ENCODE measurements around the gene LILRA5.
"Not testable (repeated sequence)": the region's sequence is repeated elsewhere in the genome, so short reads cannot be mapped to it uniquely, and the experiment has no call there.

The LILRA5 gene

DNA sequence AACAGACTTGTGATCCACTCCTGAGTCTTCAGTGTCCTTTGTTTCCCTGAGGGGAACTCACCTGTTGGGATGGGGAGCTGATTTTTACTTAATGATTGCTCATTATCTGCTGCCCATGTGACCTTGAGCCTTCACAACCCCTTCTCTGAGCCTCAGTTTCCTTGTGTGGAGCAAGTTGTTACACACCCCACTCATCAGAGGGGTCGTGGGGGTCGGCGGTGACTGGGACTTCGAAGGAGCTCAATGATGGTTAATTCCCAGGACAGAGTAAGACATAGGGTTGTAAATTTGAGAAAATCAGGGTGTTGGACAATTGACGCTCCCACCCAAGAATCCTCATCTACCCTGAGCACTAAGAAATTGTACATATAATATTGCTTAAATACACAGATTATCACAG is 13.5 kb downstream of the LILRA5 start:
- no peak for DNase-seq

DNA sequence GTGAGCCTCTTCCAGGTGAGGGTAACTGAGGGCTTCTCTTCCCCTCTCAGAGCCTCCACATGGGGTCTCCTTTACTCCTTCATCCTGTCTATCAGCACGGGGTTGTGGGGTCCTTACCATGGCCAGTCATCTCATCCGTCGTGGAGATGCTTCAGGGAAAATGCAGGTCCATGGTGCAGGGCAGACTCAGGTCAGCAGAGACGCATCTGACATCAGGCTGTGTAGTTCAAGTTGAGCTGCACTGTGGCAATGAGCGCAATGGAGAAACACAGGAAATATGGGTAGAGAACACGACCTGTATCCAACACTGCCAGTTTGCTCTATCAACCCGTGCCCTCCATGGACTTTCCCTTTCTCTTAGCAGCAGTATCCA is 13.9 kb downstream of the LILRA5 start:
- DNase-seq: no peak

DNA sequence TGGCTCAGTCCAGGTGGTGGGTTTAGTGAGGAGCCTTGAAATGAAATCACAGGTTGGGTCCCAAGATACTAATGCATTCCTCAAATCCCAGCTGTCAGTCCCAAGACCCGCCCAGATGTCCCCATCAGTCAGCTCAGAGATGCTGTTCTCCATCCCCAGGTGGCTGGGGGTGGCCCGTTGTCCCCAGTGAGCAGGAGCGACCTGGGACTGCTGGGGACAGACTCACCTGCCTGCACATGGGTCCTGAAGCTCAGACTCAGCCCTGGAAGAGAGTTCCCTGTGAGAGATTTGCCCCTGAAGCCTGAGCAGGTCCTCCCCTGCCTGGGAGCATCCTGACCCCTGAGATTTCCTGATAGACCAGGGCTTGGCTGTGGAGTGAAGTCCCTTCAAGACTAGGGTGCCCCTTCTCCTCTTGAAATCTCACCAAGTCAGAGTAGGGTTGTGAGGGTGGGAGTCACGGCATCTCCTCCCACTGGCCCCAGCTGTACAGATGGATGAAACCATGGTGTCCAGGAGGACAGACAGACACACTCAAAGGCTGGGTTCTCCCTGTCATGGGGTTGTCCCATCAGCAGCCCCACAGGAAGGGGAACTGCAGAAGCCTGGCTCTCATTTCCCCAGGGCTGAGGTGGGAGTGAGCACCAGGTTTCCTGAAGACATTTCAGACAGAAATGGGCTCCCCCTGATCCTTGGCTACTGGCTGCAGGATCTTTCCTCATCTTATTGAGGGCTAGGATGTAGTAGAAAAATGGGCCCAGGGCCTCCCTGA is 14.4 kb downstream of the LILRA5 start:
- no peak for DNase-seq

DNA sequence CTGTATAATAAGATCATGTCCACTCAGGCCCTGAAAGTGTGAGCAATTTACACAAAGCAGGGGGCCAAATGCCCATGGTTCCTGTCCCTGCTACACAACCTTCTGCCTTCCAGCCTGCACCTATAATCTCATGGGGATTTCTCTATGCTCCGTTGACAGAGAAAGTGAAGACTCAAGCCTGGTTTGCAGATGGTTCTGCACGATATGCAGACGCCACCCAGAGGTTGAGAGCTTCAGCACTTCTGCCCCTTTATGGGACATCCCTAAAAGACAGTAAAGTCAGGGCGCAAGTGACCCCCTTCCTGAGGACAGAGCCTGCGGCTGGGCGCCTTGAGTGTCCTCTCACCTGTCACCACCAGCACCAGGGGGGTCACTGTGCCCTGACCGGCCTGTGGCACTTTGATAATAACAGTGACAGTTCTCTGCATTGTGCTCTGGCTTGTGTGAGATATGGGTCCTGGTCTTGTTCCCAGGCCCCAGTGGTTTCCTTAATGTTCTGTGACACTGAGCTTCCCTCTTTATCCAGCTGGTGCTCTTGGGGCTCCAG is 15.1 kb downstream of the LILRA5 start:
- DNase-seq: no peak

DNA sequence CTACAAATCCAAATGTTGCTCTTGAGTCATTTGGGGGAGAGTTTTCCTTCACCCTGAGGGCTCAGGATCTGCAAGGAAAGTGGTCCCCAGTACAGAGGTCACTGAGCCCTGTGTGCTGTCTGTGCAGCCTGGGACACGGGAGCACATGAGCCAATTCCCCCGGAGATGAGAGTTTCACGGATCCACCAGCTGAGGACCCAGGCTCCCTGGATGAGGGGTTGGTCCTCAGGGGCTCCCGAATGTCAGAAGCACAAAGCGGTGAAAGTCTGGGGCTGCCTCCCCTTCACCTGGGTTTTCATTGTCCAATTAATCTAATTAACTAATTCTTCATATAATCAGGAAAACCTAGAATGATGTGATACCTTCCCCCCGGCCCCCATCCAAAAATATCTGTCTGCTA is 18.4 kb downstream of the LILRA5 start:
- no peak for DNase-seq

DNA sequence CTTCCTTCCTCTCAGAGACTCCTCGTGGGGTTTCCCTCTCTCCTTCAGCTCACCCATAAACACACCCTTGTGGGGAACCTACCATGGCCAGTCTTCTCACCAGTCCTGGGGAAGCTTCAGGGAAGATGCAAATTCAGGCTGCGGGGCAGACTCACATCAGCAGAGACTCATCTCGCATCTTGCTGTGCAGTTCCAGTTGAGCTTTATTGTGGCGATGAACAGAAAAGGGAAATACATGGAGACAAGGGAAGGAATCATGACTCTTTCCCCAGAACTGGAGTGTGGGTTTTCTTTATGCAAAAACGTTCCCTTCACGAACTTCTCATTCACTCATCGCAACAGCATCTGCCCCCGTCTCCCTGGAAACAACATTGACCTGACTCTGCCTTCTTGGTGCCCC is 23.8 kb downstream of the LILRA5 start:
- DNase-seq: not testable (repeated sequence)

DNA sequence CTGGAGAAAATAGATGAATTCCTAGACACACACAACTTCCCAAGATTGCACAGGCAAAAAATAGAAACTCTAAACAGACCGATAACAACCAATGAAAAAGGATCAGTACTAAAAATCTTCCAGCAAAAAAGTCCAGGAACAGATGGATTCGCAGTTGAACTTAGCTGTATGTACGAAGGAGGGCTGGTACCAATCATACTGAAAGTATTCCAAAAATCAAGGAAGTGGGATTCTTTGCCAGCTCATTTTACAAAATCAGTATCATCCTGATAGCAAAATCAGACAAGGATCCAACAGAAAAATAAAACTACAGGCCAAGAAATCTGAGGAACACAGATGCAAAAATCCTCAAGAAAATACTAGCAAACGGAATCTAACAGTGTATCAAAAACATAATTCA is 25.5 kb downstream of the LILRA5 start:
- no peak for DNase-seq

DNA sequence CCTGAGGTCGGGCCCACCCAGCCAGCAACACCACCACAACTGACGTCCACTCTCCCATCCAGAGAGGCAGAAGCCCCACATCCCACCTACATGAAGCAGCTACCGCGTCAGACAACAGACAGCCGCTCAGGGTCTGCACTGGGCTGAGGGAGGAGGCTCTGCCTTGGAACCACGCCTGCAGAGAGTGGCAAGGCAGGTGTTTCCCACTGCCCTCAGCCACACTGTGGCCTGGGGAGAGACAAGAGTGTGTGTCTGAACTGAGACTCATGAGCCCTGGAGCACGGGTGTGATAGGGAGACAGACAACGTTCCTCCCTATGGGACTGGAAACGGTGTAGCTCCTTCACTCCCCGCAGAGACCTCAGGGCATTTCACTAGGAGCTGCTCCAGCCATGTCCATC is 26.7 kb downstream of the LILRA5 start:
- not testable (repeated sequence) for DNase-seq

DNA sequence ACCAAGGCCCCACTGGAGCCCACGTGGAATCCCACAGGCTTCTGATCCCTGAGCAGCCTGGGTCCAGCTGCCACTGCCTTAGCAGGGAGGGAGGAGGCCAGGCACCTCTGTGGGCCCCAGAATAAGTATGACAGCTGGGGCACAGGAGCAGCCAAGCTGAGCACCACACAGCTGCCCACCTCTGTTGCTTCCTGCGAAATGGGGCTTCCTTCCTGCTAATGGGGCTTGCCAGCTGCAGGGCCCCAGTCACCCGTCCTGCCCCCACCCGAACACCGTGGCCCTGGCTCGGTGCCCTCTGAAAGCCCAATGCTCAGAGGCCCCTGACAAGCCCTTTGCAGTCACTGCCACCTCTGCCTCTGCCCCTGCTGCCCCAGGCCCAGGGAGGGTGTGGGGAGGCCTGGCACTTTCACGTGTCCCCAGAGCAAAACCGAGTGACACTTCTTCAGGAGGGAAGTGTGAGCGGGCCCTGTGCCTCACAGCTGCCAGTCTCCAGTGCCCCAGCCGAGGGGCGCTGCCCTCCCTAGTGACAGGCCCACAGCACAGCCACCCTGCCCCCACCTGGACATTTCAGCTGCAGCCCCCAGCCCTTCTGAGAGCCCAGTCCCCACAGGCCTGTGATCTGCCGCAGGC is 27.4 kb downstream of the LILRA5 start:
- not testable (repeated sequence) for DNase-seq

DNA sequence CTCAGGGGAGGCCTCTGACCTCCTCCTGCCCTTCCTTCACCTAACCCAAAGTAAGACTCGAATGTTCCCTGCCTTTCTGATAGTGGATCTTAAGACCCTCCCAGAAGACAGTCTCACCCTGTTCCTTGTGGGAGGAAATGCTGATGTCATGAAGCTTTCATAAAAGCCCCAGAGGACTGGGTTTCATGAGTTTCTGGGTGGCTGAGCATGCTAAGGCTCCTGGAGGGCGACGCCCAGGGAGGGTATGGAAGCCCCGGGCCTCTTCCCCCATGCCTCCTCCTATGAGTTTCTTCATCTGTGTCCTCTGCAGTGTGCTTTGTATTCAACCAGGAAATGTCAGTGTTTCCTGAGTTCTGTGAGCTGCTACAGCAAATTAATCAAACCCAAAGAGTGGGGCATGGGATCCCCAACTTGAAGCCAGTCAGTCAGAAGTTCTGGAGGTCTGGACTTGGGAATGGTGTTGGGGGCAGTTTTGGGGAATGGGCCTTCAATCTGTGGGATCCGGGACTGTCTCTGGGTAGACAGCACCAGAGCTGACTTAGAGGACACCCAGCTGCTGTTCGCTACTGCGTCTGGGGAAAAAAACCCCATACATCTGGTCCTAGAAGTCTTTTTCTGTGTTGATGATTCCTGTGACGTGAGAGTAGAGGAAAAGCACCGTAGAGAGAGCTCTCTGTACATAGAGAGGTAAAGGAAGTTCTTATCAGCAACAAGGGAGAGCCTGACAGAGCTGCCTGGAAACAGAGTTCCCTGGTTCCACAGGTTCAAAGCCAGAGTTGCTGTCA is 30.1 kb downstream of the LILRA5 start:
- DNase-seq: no peak

DNA sequence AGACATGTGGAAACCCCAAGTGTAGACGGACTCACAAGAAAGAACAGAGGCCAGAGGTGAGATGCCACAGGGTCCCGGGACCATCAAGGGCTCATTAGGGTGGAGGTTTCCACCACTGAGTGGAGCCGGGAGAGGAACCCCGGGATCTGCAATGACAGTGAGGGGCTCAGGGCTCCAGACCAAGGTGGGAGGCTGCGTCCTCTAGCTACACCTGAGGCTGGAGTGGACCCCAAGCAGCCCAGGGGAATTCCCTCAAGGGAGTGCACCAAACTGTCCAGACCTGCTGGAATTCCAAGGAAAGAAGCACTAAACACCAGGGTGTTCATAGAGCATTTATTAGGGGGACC is 31.3 kb downstream of the LILRA5 start:
- not testable (repeated sequence) for DNase-seq

DNA sequence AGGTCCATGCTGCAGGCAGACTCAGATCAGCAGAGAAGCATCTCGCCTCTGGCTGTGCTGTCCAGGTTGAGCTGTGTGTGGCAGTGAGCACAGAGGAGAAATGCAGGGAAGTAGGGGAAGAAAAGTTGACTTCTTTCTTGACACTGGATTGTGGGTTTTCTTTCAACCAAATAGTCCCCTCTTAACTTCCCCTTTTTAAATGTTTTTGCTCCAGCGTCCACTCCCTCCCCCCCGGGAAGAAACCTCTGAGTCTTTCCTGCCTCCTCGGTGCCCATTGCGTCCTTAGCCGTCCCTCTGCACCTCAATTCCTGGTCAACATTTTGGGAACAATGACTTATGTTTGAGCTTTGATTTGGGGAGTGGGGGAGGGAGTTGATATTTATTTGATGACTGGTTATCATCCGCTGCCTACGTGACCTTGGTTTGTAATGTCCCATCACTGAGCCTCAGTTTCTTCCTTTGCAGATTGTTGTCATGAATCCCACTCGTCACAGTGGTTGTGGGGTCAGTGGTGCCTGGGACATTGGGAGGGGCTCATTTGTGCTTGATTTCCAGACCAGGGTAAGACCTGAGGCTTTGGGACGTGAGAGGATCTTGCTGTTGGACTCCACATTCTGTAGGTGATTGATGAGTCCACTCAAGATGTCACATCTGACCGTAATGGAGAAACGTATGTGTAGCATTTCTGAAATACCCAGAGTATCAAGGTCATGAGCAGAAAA is 31.8 kb downstream of the LILRA5 start, which contains the start of gene LILRB2:
Gene LILRB2, minus strand, starts transcription at position 104 of the 722 bp plus-strand sequence. CDS start 614 bp downstream, outside the sequence.
- DNase-seq: no peak

DNA sequence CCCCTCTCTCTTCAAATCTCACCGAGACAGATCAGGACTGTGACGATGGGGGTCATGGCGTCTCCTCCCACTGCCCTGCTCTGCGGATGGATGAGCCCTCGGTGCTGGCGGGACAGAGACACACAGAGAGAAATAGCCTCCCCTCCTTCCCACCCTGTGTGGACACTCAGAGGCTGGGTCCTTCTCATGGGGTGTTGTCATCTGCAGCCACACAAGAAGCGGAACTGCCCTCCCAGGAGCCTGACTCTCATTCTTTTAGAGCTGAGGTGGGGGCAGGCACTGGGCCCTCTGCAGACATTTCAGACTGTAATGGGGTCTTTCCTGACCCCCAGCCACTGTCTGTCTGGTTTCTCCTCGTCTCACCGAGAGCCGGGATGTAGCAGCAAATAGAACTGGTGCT is 32.5 kb downstream of the LILRA5 start:
- DNase-seq: not testable (repeated sequence)

DNA sequence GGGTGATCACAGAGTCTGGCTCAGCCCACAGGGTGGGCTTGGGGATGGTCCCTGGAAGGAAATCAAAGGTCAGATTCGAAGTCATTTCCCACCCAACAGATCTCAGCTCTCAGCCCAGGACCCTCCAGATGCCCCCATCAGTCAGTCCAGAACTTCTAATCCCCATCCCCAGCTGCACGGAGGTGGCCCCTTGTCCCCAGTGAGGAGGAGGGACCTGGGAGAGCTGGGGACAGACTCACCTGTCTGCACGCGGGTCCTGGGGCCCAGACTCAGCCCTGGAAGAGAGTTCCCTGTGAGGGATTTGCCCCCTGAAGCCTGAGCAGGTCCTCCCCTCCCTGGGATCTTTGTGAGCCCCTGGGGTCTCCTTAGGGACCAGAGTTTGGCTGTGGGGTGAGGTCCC is 32.9 kb downstream of the LILRA5 start:
- DNase-seq: not testable (repeated sequence)

DNA sequence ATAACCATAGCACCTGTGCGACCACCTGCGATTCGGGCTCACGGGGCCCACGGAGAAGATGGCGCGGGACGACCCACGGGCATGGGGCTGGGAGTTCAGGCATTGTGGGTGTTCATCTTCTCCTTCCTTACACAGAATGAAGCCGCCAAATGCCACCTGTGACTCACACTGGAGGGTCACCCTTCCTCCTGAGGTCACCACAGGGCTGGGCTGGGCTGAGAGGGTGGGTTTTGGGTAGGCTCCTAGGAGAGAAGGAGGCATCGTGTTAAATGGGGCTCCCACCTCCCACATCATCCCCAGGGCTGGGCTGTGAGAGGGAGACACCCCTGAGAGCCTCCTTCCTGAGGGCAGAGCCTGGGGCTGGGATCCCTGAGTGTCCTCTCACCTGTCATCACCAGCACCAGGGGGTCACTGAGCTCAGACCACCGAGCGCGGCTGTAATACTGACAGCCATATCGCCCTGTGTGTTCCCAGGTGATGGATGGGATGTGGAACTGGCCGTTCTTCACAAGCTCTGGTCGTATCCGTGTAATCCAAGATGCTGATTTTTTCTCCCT is 33.5 kb downstream of the LILRA5 start:
- DNase-seq: no peak

DNA sequence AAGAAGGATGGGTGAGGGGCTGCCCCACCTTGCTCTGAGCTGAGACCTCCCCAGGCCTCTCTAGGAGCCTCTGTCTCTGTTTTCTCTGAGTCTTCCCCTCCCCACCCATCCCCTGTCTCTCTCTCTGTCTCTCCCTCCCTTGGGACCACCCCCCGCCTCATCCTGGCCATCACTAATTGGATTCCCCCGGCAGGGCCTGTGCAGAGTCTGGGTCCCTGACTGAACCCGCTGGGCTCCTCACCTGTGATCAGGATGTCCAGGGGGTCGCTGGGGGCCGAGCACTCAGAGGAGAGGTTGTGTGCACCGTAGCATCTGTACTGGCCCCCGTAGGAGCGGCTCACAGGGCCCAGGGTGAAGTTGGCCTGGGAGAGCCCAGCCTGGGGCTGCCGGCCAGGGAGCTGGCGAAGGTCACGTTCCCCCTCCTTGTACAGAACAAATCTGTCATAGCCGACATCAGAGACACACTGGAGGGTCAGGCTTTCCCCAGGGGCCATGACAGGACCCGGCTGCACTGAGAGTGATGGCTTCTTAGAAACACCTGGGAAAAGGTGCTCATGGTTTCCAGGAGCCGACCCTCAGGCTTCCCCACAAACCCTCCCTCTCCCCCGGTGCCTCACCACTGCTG is 34.3 kb downstream of the LILRA5 start:
- DNase-seq: not testable (repeated sequence)

DNA sequence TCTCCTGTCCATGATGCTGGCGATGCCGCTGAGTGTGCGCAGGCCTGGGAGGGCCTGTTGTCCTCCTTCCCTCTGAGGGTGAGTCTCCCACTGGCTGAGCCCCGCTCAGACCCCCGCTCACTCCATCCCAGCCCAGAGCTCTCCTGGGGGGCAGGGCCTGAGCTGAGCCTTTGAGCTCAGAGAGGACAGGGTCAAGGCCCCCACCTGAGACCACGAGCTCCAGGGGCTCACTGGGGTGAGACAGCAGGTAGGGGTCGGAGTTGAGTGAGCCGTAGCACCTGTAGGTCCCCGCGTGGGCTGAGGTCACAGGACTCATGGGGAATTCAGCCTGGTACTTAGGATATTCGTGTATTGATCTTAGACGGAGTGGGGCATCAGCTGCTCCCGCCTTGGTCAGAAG is 34.9 kb downstream of the LILRA5 start:
- DNase-seq: not testable (repeated sequence)

DNA sequence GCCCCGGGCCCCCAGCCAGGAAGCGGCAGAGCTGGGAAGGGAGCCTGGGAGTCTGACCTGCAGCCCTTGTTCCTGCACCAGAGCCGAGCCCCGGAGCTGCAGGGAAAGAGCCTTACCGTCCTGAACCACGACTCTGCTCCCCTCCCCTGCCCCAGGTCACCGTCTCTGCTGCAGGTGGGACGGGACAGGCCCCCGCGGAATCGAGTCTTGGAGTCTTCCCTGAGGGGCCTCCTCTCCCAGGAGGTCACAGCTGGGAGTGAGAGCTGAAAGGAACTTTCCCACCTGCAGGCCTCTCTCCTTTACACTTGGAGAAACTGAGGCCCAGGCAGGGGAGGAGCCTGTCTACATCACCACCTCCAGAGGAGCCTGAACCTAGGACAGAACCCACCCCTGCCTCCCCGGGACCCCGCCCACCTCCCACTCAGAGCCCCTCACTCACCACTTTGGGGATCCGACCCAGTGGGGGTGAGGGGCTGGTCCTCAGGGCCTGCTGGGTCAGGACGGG is 35.8 kb downstream of the LILRA5 start:
- not testable (repeated sequence) for DNase-seq

DNA sequence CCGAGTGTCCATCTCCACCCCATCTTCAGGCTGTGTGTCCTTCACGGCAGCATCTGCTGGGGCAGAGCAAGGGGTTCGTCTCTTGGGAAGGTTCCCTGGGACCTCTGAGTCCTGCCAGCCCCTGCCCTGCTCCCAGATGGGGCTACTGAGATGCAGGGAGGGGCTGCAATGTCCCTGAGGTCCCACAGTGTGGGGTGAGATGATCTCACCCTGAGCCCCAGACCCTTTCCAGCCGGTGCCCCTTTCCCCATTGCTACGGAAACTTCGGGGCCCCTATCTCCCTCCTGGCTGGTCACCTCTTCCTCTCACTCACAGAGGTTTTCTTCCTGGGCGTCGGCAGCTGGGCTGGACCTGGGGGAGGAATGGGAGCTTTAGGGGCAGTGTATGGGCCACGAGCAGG is 37.0 kb downstream of the LILRA5 start:
- DNase-seq: no peak

DNA sequence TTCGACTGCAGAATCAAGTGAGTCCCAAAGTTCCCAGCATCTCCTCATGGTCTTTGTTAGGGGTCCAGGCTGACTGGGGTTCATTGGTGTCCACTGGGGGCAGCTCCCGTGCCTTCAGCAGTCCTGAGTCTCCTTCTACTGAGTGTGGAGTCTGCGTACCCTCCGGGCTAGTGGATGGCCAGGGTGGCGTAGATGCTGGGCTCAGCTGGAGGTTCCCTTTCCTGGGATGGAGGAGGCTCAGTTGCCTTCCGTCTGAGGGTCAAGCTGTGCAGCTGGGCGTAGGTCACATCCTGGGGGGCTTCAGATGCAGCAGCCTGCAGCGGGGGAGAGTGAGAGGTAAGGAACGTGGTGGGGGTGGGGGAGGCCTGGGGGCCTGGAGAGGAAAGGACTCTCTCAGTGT is 38.5 kb downstream of the LILRA5 start:
- DNase-seq: not testable (repeated sequence)

DNA sequence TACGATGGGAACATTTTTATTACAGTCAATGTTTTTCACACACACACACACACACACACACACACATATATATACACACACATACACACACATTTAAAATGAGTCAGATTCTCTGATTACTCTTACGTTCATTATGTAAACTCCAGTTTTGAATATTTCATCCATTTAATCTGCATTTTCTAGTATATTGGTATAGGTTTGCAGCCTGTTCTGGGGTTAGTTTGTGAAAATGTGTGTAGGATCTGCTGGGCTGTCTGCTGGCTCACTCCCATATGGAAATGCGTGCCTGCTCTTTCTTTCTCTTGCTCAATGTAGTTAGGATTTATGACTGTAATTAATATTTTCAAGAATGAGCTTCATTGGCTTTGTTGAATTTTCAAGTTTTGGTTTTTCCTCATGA is 39.1 kb downstream of the LILRA5 start:
- no peak for DNase-seq

DNA sequence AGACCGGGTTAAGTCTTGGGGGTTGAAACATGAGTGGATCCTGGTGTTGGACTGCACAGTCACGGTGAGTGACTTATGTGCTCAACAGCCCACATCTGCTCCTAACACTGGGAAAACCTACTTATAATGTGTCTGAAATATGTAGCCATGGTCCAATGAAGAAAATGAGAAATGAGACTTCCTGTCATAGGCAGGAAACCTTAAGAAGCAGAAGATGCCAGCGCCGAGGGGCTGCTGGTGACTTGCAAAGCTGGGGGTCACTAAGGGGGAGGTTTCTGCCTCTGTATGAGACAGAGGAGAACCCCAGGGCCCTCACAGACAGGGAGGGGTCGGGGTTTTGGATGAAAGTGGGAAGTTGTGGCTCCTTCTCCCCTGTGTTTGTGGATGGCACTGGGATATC is 40.8 kb downstream of the LILRA5 start:
- DNase-seq: not testable (repeated sequence)

Measured in T-helper 9 cell (primary cell).